Dermis microvascular lymphatic vessel endothelial cell (primary cell): Measurements from ENCODE around the gene TAF10. TPM values are rescaled to one million over a fixed set of nuclear protein-coding genes. Genes with fewer than 3 reads are reported as not detected.

Experiments used
- DNase-seq, 2 donors: peaks; one replicate each; pipeline versions ENCODE4 v3.0.0 to v3.0.0-alpha.2; 2010; ENCODE audit warnings: low read depth in 2 of 2
- total RNA-seq: library from RNA; depleted of rRNA; stranded (reverse); fragments of >200 nt; gene quantifications from 2 replicates; pipeline ENCODE4 v1.2.1, GENCODE V29; 2014

The TAF10 gene
- total RNA-seq, 1 donor from 2014 or later = 25.2 TPM

DNA sequence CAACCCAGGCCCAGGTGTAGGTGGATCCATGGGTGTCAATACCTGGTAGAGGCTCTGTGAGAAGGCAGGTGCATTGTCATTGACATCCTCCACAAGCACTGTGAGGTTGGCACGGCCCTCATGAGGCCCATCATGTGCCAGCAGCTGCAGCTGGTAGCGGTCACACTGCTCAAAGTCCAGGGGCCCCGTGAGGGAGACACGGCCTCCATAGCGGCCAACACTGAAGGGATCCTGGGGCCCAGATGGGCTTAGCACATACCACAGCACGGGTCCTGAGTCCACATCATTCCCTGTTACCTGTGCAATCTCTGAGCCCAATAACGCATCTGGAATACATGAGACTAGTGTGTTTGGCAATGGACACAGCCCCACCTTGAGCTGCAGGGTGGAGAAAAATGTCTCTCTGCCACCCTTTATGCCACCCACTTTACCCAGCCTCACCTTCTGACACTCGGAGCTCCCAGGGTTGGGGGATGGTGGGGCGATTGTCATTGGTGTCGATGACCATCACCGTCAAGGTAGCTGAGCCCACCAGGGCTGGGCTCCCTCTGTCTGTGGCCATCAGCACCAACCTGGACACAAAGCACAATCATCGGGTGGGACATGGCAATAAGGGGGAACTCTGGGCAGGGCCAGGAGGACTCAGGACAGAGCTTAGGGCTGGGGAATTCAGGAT, 13.3 kb upstream of the TAF10 start:
- DNase-seq = no peak

GRCh38 chr11:6623391-6624363, 11.7 kb upstream of the TAF10 start:
- no peak for DNase-seq

GRCh38 chr11:6622261-6623171, 10.5 kb upstream of the TAF10 start:
- peak in 1 of 2 donors; percentile 53 for DNase-seq

GRCh38 chr11:6621711-6622211, 9.7 kb upstream of the TAF10 start:
- no peak for DNase-seq

DNA sequence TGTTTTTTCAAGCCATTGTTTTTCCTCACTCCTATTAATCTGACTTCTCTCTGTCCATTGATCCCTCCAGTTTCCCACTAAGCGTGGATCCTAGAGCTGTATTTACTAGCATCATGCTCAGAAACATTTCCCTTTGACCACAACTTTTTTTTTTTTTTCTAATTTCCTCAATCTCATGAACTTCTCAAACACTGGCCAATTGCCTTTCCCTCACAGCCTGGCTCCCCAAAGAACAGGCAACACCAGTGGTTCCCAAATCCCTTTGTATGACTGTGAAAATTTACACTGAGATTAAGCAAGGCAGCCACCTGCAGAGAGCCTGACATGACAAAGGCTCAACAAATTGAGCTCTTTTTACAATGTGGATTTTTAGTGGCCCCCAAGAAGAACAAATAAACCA, 8.6 kb upstream of the TAF10 start:
- DNase-seq = no peak

- DNase-seq = peak; percentile 93 to 97
These were observed 7.2 kb upstream of the TAF10 start, which contains the start of gene TPP1 for GRCh38 chr11:6619004-6619745. TPP1 (minus strand) TSS chr11:6619422; CDS start chr11:6619400, 22 bp downstream.

GRCh38 chr11:6618117-6619003, 6.3 kb upstream of the TAF10 start:
- DNase-seq = peak; percentile 91 to 96

GRCh38 chr11:6617315-6617781, 5.3 kb upstream of the TAF10 start:
- peak; percentile 76 to 78 for DNase-seq

GRCh38 chr11:6616596-6617250, 4.7 kb upstream of the TAF10 start:
- no peak for DNase-seq

- peak in 1 of 2 donors; percentile 20 for DNase-seq
These were observed 4.0 kb upstream of the TAF10 start for GRCh38 chr11:6615882-6616585.

GRCh38 chr11:6615046-6615445, 3.0 kb upstream of the TAF10 start:
- no peak for DNase-seq

DNA sequence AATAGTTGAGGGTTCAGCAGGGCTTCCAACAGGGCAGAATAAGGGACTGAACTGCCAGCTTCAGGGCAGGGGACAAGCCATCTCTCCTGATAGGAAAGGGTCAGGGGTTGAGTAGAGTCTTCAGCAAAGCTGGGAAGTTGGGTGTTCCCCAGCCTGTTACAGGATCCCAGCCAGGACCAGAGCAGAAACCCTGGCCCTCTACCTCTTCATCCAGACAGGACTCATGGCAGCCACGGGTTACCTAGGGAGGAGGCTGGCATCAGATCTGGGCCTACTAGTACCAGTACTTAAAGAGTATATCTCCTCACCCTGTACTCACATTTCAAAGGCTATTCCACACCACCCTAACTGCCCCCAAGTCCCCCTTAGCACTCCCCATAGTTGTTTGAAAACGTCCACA, 2.4 kb upstream of the TAF10 start:
- no peak for DNase-seq

DNA sequence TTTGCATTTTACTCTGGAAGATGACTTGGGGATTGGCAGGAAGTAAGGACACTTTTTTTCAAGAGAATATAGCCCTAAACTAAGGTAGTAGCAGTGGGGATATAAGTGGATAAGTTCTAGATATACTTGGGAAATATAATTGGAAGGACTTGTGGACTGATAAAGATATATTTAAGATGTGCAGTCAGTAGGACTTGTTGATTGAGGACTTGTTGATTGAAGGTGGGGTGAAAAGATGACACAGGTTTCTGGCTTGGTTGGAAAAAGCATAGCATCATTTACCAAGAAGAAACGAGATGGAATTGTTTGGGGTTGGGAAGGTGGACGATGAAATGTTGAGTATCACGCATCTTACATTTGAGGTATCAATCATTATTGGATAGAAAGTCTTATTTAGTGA, 1.5 kb upstream of the TAF10 start:
- no peak for DNase-seq

- no peak for DNase-seq
These were observed 128 bp downstream of the TAF10 start for GRCh38 chr11:6611963-6612212.

- peak in 1 of 2 donors; percentile 41 for DNase-seq
These were observed 689 bp downstream of the TAF10 start for GRCh38 chr11:6611092-6611962.

GRCh38 chr11:6610591-6610990, 1.4 kb downstream of the TAF10 start:
- no peak for DNase-seq

- DNase-seq = no peak
These were observed 2.5 kb downstream of the TAF10 start for GRCh38 chr11:6609502-6610015.
